HepG2 (cell line): ENCODE measurements around the gene PDE4D. TPM values are rescaled to one million over a fixed set of nuclear protein-coding genes. Genes with fewer than 3 reads are reported as not detected.

ENCODE experiments used
- ATAC-seq: fragments of 200-7000 bp; cut with Tn5 transposase; 3 replicates; pipeline ENCODE4 v1.9.1; 2020; ENCODE audit warnings: mild to moderate bottlenecking, moderate library complexity
- BruUV-seq: library from RNA; stranded (reverse); fragments of 400-500 nt; replicated peaks from 2 replicates; lab custom pipeline; 2021; lab: Mats Ljungman, UMichigan
- CTCF ChIA-PET: fragments of 300-600 bp; formaldehyde crosslinking; extraction: SDS; loops from one replicate; lab custom pipeline; 2021; ENCODE audit warnings: low total read pairs, inconsistent platforms, low intra/inter-chr PET ratio; lab: Yijun Ruan, JAX
- POLR2A ChIA-PET: fragments of 350-600 bp; sonication (Branson Sonifier 250); formaldehyde crosslinking; loops from one replicate; lab custom pipeline; 2020; ENCODE audit warnings: antibody characterized with exemption, inconsistent platforms; lab: Yijun Ruan, JAX
- DNase-seq: peaks from one replicate; pipeline ENCODE4 v3.0.0-alpha.2; 2015; ENCODE audit warnings: low spot score
- FAIRE-seq: peaks from 3 replicates; lab custom pipeline; 2011; peaks lifted over from hg19 to GRCh38; lab: Jason Lieb, UNC
- H2AFZ ChIP-seq: one replicate; pipeline ENCODE4 v1.6.1; 2011; ENCODE audit warnings: low read length, inconsistent platforms
- H3K27ac ChIP-seq: fragments of 300-600 bp; 3 replicates; pipeline ENCODE4 v1.8.0; 2011; ENCODE audit warnings: mixed run types, mild to moderate bottlenecking, mixed read lengths, low read length, inconsistent platforms; ENCODE audit not compliant: insufficient read depth; ENCODE audit errors: extremely low read length
- H3K27me3 ChIP-seq, 2 experiments: fragments of 200-600 bp in 1 of 2; 2 replicates in 1 of 2; 3 replicates in 1 of 2; pipeline versions ENCODE4 v1.6.0 to v1.8.0; 2011; ENCODE audit warnings: low read length in 2 of 2, mild to moderate bottlenecking in 2 of 2, moderate library complexity in 2 of 2, inconsistent platforms in 1 of 2; ENCODE audit not compliant: insufficient read depth in 2 of 2, control insufficient read depth in 1 of 2
- H3K36me3 ChIP-seq, 2 experiments: fragments of 200-600 bp in 1 of 2; replicated peaks in 1 of 2; 2 replicates in 1 of 2; 3 replicates in 1 of 2; pipeline versions ENCODE4 v1.5.1 to v1.8.0; 2011; ENCODE audit warnings: low read length in 2 of 2, inconsistent platforms in 1 of 2; ENCODE audit not compliant: insufficient read depth in 2 of 2, control insufficient read depth in 1 of 2
- H3K4me1 ChIP-seq: 2 replicates; pipeline ENCODE4 v1.5.1; 2012; ENCODE audit warnings: low read length, inconsistent platforms; ENCODE audit not compliant: insufficient read depth
- H3K4me2 ChIP-seq: 2 replicates; pipeline ENCODE4 v1.6.0; 2011; ENCODE audit warnings: low read depth, low read length, inconsistent platforms
- H3K4me3 ChIP-seq, 3 experiments: fragments of 200-600 bp in 1 of 3; sonication (generic), shearing (Covaris generic) in 1 of 3; replicated peaks in 1 of 3; 2 replicates each; pipeline ENCODE4 v1.5.1; 2011 to 2016; ENCODE audit warnings: low read length in 3 of 3, inconsistent platforms in 2 of 3, low read depth in 2 of 3, mild to moderate bottlenecking in 2 of 3, control low read depth in 1 of 3, mixed read lengths in 1 of 3; ENCODE audit not compliant: insufficient read depth in 1 of 3
- H3K79me2 ChIP-seq: one replicate; pipeline ENCODE4 v1.6.1; 2011; ENCODE audit warnings: low read length, inconsistent platforms; ENCODE audit not compliant: insufficient read depth
- H3K9ac ChIP-seq: 2 replicates; pipeline ENCODE4 v1.6.0; 2011; ENCODE audit warnings: mild to moderate bottlenecking, low read depth, low read length, inconsistent platforms; ENCODE audit not compliant: insufficient read depth
- H3K9me3 ChIP-seq: 2 replicates; pipeline ENCODE4 v1.5.1; 2012; ENCODE audit warnings: mild to moderate bottlenecking, low read length
- H4K20me1 ChIP-seq: 2 replicates; pipeline ENCODE4 v1.6.0; 2011; ENCODE audit warnings: inconsistent platforms, mild to moderate bottlenecking, low read length, moderate library complexity; ENCODE audit not compliant: insufficient read depth
- CCDC6 ChIP-seq: sonication (generic); formaldehyde crosslinking; IDR thresholded peaks from 2 replicates; pipeline ENCODE4 v1.8.1; 2022; ENCODE audit warnings: mild to moderate bottlenecking, missing genetic modification reagents, moderate library complexity
- EP300 ChIP-seq, 3 experiments: sonication (generic) in 1 of 3; formaldehyde crosslinking in 1 of 3; IDR thresholded peaks; 2 replicates each; pipeline versions ENCODE4 v1.5.1 to v1.6.1; 2011 to 2020; ENCODE audit warnings: low read depth in 2 of 3, low read length in 2 of 3, borderline replicate concordance in 1 of 3, improper control_type of control experiment in 1 of 3, mild to moderate bottlenecking in 1 of 3, missing genetic modification reagents in 1 of 3, moderate library complexity in 1 of 3
- FOXP4 ChIP-seq: sonication (generic); formaldehyde crosslinking; IDR thresholded peaks from 2 replicates; pipeline ENCODE4 v1.4.0; 2020; ENCODE audit warnings: missing genetic modification reagents
- PITX1 ChIP-seq: sonication (generic); formaldehyde crosslinking; IDR thresholded peaks from 2 replicates; pipeline ENCODE4 v1.5.1; 2020; ENCODE audit warnings: mild to moderate bottlenecking, missing genetic modification reagents
- ZGPAT ChIP-seq: IDR thresholded peaks from 2 replicates; pipeline ENCODE4 v1.6.1; 2016; ENCODE audit warnings: mild to moderate bottlenecking
- ZNF367 ChIP-seq: sonication (generic); formaldehyde crosslinking; IDR thresholded peaks from 2 replicates; pipeline ENCODE4 v1.4.0; 2020; ENCODE audit warnings: missing genetic modification reagents, borderline replicate concordance
- ZNF549 ChIP-seq: sonication (generic); formaldehyde crosslinking; IDR thresholded peaks from 2 replicates; pipeline ENCODE4 v1.5.0; 2020; ENCODE audit warnings: missing genetic modification reagents
- ZNF605 ChIP-seq: sonication (generic); formaldehyde crosslinking; IDR thresholded peaks from 2 replicates; pipeline ENCODE4 v1.8.0; 2022; ENCODE audit warnings: mild to moderate bottlenecking, missing genetic modification reagents
- ZNF609 ChIP-seq: sonication (generic); formaldehyde crosslinking; IDR thresholded peaks from 2 replicates; pipeline ENCODE4 v1.4.0; 2020; ENCODE audit warnings: mild to moderate bottlenecking, missing genetic modification reagents, borderline replicate concordance
- ZNF800 ChIP-seq: sonication (generic); formaldehyde crosslinking; IDR thresholded peaks from 2 replicates; pipeline ENCODE4 v1.4.0; 2020; ENCODE audit warnings: missing genetic modification reagents
- WGBS: methylation state at CpG from one replicate; pipeline ENCODE4 v1.1.6; 2017; ENCODE audit warnings: low lambda C conversion rate; 5-methylcytosine and 5-hydroxymethylcytosine counted together
- in situ Hi-C: cut with HindIII; loops from 2 replicates; pipeline ENCODE4 v1.10.0; 2017; ENCODE audit warnings: low pct_unique_long_range_greater_than_20kb; ENCODE audit not compliant: extremely low pct_ligation_motif_present
- intact Hi-C: fragments of 100-400 bp; cut with micrococcal nuclease; formaldehyde crosslinking; loops from one replicate; pipeline ENCODE4 v1.10.0; 2022; ENCODE audit not compliant: unreplicated experiment
- polyA plus RNA-seq, 8 experiments: library from polyadenylated mRNA; depleted of rRNA in 3 of 8; stranded (reverse) in 7 of 8; unstranded in 1 of 8; fragments of >200 nt; fragmentation: Illumina TruSeq in 4 of 8; extraction: Trizol in 4 of 8; gene quantifications; 2 replicates each; pipeline versions ENCODE4 v1.2.1 to v1.2.3, GENCODE V29; 2011 to 2016; ENCODE audit warnings: low read depth in 4 of 8, missing spikeins in 1 of 8, mixed read lengths in 1 of 8; ENCODE audit not compliant: insufficient read depth in 1 of 8
- total RNA-seq, 5 experiments: library from RNA; depleted of rRNA; stranded (reverse); fragments of >200 nt; fragmentation: Illumina TruSeq; extraction: Trizol; gene quantifications; 2 replicates each; pipeline ENCODE4 v1.2.3, GENCODE V29; 2016; ENCODE audit warnings: low read depth in 1 of 5

PDE4D gene
- total and polyA plus RNA-seq, 2 of the 13 experiments (the other 11 are each of a cell fraction or from before 2014, with no cell fraction given): 7.0 to 12.2 TPM

GRCh38 chr5:59416026-59416425 lies 477.5 kb downstream of the PDE4D start:
- no peaks in the 10 kb centered on the region for H3K36me3 ChIP-seq
- DNase-seq (no peak), FAIRE-seq (no peak)
- no peaks in the 10 kb centered on the region for H3K9me3 ChIP-seq
- BruUV-seq: no TSS peak
- H3K4me3 ChIP-seq: no peak overlapping the region
- ChIA-PET POLR2A (no interaction called here), CTCF (no interaction called here)
- no peaks in the 10 kb centered on the region for H3K4me1 ChIP-seq
- no peak for TF ChIP-seq FOXP4 (CRISPR knock-in tag)
- TF ChIP-seq CCDC6 (CRISPR knock-in tag): no peak
- TF ChIP-seq EP300 (IDR thresholded peaks at IDR 0.05; ENCODE audit: low read depth in 2 of 2, low read length in 2 of 2): no peak
- no peak for TF ChIP-seq EP300 (CRISPR knock-in tag; IDR thresholded peaks at IDR 0.05; ENCODE audit: borderline replicate concordance)
- no peak for TF ChIP-seq ZNF800 (CRISPR knock-in tag)
- TF ChIP-seq ZNF609: no peak
- no peak for TF ChIP-seq PITX1 (CRISPR knock-in tag)
- TF ChIP-seq ZNF549 (CRISPR knock-in tag): no peak
- no peak for TF ChIP-seq ZGPAT (CRISPR knock-in tag)
- no peak for TF ChIP-seq ZNF367 (CRISPR knock-in tag)
- no peak for TF ChIP-seq ZNF605
- TF ChIP-seq, all 625 proteins: peak for 0
- H4K20me1 ChIP-seq: no peaks in the 10 kb centered on the region
- no peaks in the 10 kb centered on the region for H3K79me2 ChIP-seq
- no peak overlapping the region for H3K27ac ChIP-seq
- ATAC-seq: no peak
- no peaks in the 10 kb centered on the region for H3K27me3 ChIP-seq
- no peak overlapping the region for H3K9ac ChIP-seq
- intact Hi-C loops (no loop called here), in situ Hi-C loops (no loop called here)
- WGBS: 81% methylated on average over 4 of the region's 4 CpGs
- H3K4me2 ChIP-seq: no peak overlapping the region
- no peak overlapping the region for H2AFZ ChIP-seq
